ENCODE measurements around the gene RNF213. TPM values are rescaled to one million over a fixed set of nuclear protein-coding genes. Genes with fewer than 3 reads are reported as not detected.

RNF213 gene
- total RNA-seq, 1 experiment from 2014 or later = 64.9 TPM

DNA sequence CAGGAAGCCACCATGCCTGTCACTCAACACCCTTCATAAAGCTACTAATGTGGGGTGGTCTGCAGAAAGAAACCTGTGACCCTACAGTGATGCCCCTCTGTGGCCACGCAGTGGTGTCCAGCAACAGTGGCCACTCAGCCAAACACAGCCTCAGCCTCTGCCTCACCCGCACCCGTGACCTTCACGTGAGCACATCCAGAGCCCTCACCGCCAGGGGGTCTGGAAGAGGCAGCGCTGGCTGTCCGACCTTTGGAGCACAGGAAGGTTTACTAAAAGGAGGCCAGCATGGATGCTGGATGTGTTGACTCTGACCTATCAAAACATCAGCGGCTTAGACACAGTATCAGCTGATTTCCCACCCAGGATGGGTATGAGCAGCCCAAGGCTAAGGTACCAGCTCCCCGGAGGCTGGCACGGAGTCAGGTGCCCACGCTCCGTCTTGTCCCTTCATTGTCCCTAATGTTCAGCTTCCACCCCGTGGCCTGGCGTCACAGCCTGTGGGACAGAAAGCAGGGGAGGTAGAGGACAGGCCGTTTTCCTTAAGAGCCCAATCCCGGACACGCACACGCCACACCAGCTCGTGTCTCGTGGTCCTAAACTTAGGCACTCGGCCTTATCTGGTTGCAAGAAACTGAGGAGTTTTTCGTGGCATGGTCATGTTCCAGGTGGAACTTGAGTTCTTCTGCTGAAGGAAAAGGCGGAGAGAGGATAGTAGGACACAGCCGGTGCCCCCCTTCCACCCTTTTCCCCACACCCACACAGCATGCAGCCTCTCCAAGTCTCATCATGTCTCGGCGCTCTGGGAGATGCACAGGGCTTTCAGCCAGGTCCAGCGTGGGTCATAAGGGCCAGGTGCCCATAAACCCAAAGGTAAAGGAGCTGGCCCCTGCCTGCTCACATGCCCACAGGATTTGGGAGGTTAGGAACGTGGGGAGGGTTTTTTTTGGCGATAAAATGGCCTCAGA, 104.6 kb downstream of the RNF213 start:
- DNase-seq (ENCODE audit: low read depth) = no peak

DNA sequence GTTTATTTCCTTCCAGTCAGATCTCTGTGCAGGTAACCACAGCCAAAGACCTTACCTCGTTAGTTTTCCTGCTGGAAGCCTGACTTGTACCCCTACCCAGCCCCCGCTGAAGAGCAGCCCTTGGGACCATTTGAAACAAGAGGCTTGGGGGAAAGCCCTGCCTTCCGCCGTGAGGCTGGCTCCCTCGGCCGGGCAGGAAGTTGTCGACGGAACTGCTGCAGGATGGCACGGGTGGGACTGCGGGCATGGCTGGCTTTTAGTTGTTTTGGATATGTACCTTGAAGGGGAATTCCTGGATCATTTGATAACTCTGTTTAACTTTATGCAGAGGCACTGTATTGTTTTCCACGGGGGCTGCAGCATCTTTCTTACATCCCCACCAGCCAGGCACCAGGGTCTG, 105.3 kb downstream of the RNF213 start:
- no peak for DNase-seq (ENCODE audit: low read depth)

DNA sequence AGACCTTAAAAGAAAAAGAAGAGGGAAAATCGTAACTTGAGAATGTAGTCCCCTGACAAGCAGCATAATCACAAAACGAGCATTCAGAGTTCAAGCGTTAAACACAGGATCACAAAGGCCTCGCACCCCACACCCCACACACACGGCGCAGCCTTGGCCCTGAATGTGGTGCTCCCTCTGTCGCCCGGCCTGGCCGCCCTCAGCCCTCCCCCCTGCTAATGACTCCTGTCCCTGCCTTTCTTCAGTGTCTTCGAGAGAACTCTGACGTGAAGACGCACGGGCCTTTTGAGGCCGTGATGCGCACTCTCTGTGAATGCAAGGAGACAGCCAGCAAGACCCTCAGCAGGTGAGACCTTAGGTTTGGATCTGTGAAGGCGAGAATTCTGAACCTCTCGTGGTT, 106.9 kb downstream of the RNF213 start:
- DNase-seq (ENCODE audit: low read depth) = no peak

GRCh38 chr17:80371196-80371595, 110.5 kb downstream of the RNF213 start:
- no peak for DNase-seq (ENCODE audit: low read depth)

GRCh38 chr17:80372456-80372855, 111.8 kb downstream of the RNF213 start:
- DNase-seq (ENCODE audit: low read depth) = no peak

DNA sequence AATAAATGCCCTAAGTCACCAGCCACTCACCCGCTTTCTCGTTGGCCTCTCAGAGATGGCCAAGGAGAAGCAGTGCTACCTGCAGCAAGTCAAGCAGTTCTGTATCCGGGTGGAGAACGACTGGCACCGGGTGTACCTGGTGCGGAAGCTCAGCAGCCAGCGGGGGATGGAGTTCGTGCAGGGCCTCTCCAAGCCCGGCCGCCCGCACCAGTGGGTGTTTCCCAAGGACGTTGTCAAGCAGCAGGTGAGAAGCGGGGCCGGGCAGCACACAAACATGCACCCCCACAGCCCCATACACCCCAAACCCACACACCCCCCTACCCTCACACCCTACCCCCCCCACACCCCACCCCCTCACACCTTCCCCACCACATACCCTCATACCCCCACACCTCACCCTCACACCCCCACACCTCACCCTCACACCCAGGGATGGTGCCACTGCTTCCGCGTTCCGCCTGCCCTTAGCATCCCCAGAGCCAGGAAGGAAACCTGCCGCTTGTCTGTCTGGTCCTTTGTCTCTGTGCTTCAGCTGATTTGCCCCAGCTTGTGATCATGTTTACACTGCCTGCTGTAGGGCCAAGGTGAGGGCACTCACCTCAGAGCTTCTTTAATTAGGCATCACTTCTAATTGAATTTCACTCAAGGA, 112.4 kb downstream of the RNF213 start:
- no peak for DNase-seq (ENCODE audit: low read depth)

DNA sequence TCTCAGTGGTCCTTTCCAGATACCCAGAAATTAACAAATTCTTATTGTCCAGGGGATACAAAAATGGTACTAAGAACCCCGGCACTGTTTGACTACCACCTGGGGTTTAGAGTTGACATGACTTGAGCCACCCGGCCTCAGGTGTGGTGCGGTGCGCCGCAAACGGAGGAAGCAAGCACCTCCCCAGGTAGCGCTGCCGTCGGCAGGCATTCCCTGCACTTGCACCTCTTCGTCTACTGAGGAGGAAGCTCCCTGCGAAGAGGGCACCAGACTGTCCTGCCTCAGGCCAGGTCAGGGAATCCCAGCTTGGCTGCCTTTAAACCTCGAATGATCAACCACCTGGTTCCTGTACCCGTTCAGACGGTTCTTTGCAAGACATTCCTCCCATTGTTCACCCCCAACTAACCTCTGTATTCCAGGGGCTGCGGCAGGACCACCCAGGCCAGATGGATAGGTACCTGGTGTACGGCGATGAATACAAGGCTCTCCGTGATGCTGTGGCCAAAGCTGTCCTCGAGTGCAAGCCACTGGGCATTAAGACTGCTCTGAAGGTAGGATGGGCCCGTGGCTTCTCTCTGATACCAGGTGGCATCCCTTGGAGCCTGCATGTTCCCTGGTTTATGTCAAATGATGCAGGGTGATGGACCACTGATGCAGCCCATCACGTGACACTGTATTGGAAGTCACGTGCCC, 113.5 kb downstream of the RNF213 start:
- DNase-seq (ENCODE audit: low read depth) = no peak

DNA sequence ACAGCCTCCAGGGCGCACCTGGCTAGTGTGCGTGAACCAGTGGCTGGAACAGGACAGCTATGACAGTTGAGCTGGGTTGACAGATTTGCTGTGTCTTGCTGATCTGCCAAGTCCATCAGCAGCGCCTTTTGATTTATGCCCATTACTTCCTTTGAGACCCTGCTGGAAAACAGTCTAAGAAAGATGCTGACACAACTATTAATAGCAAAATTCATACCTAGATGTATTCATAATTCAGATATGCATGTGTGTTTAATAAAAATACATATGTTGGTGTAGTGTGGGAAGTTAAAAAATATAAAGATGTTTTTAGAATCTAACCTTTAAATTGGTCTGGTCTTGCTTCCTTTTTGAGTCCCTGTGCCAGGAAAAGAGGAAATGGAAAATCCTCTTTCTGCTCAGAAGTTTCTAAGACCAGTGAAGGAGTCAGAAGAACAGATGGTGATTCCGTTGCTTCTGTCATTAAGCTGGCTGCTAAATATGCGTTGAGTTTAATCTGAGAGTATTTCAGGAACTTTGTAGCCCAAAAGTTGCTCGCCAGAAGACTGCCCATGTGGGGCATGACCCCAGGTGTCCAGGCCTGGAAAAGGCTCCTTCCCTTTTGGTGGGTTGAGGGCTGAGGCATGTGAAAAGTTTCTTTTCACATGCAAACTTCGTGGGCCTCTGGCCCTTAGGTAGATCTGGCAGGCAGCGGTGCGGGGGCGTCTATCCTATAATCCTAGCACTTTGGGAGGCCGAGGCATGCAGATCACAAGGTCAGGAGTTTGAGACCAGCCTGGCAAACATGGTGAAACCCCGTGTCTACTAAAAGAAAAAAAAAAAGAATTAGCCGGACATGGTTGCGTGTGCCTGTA, 114.3 kb downstream of the RNF213 start:
- DNase-seq (ENCODE audit: low read depth) = no peak

DNA sequence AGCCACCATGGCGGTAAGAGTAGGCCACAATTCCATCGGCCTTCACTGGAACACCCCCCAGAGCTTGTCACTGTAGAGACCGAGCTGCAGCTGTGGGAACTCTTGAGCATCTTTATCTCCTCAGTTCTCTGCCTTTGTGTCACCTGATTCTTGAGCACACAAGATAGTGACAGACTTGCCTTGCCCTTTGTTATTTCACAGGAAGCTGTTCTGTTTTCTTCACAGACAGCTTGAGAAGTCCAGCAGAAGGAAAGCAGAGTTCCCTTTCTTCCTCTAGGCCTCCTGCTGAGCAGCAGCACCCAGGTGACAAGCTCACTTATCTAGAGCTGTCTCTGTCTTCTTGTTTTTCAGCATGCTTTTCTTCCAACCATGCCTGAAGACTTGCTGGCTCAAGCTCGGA, 115.9 kb downstream of the RNF213 start:
- no peak for DNase-seq (ENCODE audit: low read depth)

DNA sequence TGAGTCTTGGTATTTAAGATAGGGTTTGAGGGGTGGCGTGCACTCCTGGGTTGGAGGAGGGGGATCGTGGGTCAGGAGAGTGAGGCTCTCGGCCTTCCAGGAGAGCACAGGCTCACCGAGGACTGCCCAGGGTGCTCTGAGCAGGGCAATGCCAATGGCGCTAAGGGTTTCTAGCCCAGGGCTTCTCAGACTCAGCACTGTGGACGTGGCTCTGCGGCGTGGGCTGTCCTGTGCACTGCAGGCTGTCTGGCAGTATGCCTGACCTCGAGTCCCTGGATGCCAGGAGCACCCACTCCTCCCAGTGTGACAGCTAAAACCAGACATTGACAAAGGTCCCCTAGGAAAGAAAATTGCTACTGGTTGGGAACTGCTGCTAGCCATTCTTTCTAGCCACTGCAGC, 117.1 kb downstream of the RNF213 start:
- DNase-seq (ENCODE audit: low read depth) = no peak

- no peak for DNase-seq (ENCODE audit: low read depth)
Observed at GRCh38 chr17:80379348-80379747, 118.7 kb downstream of the RNF213 start.

DNA sequence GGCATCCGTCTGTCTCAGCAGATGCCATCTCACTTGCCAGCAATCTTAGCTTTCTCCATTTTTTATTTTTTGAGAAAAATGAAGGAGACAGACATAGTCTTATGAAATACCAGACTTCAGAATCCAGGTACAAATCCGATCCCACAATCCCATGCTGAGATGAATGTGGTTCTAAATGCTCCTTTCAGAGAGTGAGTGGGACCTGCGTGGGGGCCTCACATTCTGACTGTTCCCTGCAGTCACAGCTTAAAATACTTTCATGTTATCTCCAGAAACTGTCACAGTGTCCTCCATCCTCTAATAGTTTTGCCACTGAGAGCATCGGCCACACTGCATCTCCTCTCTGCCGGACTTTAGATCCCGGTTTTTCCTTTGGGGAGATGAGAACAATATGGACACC, 119.4 kb downstream of the RNF213 start:
- DNase-seq (ENCODE audit: low read depth) = no peak

GRCh38 chr17:80380555-80381002, 119.9 kb downstream of the RNF213 start:
- no peak for DNase-seq (ENCODE audit: low read depth)

- DNase-seq (ENCODE audit: low read depth) = no peak
Observed at GRCh38 chr17:80381416-80381923, 120.8 kb downstream of the RNF213 start.

- no peak for DNase-seq (ENCODE audit: low read depth)
Observed at GRCh38 chr17:80382446-80382845, 121.8 kb downstream of the RNF213 start.

DNA sequence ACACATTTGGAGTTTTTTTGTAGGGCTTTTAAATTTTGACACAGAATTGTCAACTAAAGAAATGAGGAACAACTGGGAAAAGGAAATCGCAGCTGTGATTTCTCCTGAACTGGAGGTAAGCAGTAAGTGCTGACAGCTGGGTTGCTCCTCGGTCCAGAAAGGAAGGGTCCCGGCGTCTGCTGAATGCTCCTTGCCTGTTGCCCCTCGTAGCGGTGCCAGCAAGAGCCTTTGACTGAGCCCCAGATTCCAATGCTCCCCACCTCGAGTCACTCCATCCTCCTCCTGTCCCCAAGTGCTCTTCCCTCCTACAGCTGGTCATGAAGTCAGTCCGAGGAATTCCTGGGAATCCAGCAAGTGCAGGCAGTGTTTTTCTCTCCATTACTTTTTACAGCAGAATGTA, 122.3 kb downstream of the RNF213 start:
- no peak for DNase-seq (ENCODE audit: low read depth)

- DNase-seq (ENCODE audit: low read depth) = no peak
Observed at GRCh38 chr17:80384078-80384960, 123.7 kb downstream of the RNF213 start.

GRCh38 chr17:80385046-80385445, 124.4 kb downstream of the RNF213 start:
- no peak for DNase-seq (ENCODE audit: low read depth)

- no peak for DNase-seq (ENCODE audit: low read depth)
Observed at GRCh38 chr17:80386341-80386740, 125.7 kb downstream of the RNF213 start.

- no peak for DNase-seq (ENCODE audit: low read depth)
Observed at GRCh38 chr17:80387071-80387470, 126.4 kb downstream of the RNF213 start.
